SKM-1 treated with dmso at 0.1 percent for 144 hours (cell line): ENCODE results near the gene CD8B.

Experiments
- DNase-seq: peaks from one replicate; lab custom pipeline; 2025; ENCODE audit not compliant: unreplicated experiment; lab: John Stamatoyannopoulos, UW

The CD8B gene

GRCh38 chr2:86775338-86775737, 86.3 kb downstream of the CD8B start:
- DNase-seq: no peak

GRCh38 chr2:86774862-86775261, 86.8 kb downstream of the CD8B start:
- DNase-seq: no peak

GRCh38 chr2:86772611-86773010, 89.1 kb downstream of the CD8B start:
- DNase-seq: no peak

DNA sequence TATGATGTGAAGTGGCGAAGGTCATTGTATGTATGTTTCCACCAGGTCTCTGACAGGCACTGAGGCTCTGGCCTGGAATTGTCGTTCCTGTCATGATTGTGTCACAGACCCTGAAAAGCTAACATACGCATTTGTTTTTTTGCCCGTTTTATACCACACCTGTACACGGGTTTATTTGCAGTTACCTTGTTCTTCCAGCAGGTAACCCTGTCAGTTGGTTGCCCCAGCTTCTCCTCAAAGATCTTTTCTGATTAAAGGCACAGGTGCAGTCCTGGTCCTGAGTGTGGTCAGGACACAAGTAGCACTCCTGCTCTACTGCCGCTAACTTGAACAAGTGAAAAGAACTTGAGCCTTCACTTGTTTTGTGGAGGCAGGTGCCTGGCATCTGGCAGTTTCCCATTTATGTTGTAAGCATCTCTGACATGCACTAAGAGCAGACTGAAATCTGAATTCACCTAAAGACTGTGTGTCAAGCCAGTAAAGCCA, 90.8 kb downstream of the CD8B start:
- DNase-seq: no peak

GRCh38 chr2:86769838-86770237, 91.8 kb downstream of the CD8B start:
- no peak for DNase-seq

DNA sequence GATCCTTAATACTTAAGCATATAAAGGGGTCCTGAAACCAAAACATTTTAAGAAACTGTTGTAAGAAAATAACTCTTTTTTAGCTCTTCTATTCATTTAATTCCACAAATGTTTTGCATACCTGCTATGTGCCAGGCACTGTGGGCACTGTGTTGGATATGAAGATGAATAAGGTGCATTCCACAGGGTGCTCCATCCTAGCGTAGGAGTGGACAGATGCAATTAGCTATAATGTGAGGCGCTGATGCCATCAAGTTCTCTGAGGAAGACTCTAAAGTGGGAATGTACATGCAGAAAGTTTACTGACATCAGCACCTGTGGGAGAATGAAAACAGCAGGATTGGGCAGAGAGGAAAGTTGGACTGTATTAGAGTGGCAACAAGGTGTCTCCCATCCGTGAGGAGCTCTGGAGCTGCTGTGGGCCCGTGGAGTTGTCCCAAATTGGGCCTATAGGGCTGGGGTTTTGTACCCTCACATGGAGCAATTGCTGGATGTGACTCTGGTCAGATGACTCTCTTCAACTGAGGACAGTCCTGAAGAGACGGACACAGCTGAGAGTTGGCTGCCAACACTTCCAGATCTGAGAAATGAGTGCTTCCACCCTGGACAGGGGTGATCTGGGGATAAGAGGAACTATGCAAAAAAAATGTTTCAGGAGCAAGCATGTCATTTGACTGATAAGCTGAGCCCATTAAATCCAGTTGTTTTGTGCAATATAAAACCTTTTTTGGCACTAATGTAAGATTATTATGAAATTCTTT, 93.3 kb downstream of the CD8B start:
- DNase-seq: no peak
